Cardiac fibroblast (primary cell): Measurements from ENCODE around the gene YBX2.

Experiments
- DNase-seq, 2 donors: peaks; one replicate each; pipeline versions ENCODE4 v3.0.0 to v3.0.0-alpha.2; 2010; ENCODE audit warnings: low read depth in 2 of 2
- H3K4me3 ChIP-seq, 2 donors: replicated peaks in 1 of 2; 1 replicate in 1 of 2; 2 replicates in 1 of 2; pipeline ENCODE4 v1.5.1; 2011; ENCODE audit warnings: low read depth in 2 of 2, low read length in 2 of 2, mild to moderate bottlenecking in 2 of 2, moderate library complexity in 1 of 2
- TF ChIP-seq, protein P1 (sequence below): IDR thresholded peaks from one replicate; pipeline ENCODE4 v1.5.1; 2011; ENCODE audit warnings: low read depth, mild to moderate bottlenecking, low read length, inconsistent platforms

YBX2 gene

DNA sequence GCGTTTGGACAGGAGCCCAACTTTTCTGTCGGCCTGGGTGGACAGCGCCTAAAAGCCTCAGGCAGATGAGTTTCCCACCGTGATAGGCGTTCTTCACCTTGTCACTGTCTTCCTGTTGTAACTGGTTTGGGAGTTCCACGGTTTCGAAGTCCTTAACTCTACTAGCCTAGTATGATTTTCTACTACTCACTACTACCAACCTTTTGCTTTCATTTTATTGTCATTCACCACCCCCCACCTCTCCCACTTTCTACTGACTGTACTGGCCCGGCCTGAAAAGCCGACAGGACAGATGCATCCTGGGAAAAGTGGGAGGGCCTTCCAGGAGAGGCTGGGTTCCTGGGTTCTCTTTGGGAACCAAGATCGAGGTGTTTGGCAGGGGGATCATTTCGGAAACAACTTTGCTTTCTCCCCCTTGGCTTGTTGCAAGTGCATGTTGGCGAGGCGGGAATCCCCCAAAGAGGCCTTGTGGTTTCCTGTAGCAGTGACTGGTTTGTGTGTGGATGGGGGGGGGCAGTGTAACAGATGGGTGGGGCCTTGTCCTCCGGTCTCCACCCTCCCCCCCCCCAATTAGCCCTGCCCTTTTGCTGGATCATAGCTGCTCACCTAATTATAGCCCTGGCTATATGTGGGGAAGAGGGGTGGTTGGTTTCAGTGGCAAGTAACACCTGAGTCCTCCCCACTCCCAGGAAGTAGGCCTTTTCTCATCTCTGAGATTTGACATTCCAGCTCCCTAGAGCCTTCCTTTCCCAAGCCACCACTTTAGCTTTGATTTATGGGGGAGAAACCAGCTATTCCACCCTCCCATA, 14.4 kb upstream of the YBX2 start:
- TF ChIP-seq, protein P1, sequence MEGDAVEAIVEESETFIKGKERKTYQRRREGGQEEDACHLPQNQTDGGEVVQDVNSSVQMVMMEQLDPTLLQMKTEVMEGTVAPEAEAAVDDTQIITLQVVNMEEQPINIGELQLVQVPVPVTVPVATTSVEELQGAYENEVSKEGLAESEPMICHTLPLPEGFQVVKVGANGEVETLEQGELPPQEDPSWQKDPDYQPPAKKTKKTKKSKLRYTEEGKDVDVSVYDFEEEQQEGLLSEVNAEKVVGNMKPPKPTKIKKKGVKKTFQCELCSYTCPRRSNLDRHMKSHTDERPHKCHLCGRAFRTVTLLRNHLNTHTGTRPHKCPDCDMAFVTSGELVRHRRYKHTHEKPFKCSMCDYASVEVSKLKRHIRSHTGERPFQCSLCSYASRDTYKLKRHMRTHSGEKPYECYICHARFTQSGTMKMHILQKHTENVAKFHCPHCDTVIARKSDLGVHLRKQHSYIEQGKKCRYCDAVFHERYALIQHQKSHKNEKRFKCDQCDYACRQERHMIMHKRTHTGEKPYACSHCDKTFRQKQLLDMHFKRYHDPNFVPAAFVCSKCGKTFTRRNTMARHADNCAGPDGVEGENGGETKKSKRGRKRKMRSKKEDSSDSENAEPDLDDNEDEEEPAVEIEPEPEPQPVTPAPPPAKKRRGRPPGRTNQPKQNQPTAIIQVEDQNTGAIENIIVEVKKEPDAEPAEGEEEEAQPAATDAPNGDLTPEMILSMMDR = no peak
- peak; percentile 83 to 86 for DNase-seq

GRCh38 chr17:7307686-7308624, 13.5 kb upstream of the YBX2 start:
- peak; percentile 37 to 51 for DNase-seq
- TF ChIP-seq, protein P1 = no peak
- peak overlapping the region; percentile 89 to 93 for H3K4me3 ChIP-seq

More for the DNA sequence above, 14.4 kb upstream of the YBX2 start:
- peak overlapping the region; percentile 89 to 93 for H3K4me3 ChIP-seq

DNA sequence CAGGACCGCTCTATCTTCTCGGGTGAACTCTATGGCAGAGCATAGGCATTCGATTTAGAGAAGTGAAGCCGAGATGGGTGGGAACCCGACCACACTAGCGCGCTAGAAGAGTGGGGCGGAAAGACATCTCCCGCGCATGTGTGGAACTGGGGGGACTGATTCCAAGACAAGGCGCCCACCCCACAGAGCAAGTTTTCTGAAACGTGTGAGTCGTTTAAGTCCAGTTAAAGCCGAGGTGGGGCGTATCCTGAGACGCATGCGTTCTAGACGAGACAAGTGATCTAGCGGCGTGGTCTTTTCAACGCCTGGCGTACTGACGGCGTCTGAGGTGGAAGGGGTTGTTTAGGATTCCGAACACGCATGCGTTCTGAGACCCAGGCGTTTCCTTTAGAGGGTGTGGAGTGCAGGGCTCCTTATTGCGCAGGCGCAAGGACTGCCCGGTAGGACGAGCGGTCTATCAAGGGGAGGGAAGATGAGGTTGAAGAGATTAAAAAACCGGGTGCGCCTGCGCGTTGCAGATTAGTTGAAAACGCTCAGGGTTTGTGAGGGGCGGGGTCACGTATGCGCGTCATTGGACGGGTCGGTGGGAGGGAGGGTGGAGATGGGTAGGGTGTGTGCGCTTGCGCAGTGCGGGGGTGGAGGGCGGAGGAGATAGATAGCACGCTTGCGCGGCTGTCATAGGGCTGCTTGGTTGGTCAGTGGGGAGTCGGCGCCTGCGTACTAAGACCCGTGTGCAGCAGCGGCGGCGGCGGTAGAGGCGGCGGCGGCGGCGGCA, 12.7 kb upstream of the YBX2 start, which contains the start of gene EIF5A:
Gene EIF5A, plus strand, starts transcription at position 718 of the 775 bp plus-strand sequence. CDS start 2,008 bp downstream, outside the sequence.
- TF ChIP-seq, protein P1 = no peak
- DNase-seq = peak; percentile 100

GRCh38 chr17:7304179-7304578, 9.7 kb upstream of the YBX2 start:
- H3K4me3 ChIP-seq = no peak overlapping the region
- DNase-seq = no peak
- TF ChIP-seq, protein P1 = no peak

More for the DNA sequence above, 12.7 kb upstream of the YBX2 start, which contains the start of gene EIF5A:
- peak within 1 kb of the TSS; percentile 89 to 93 for H3K4me3 ChIP-seq

- peak overlapping the region in 1 of 2 donors; percentile 30 for H3K4me3 ChIP-seq
- TF ChIP-seq, protein P1 = peak; percentile 60
- peak; percentile 80 to 87 for DNase-seq
Measured at GRCh38 chr17:7296189-7296861, 1.9 kb upstream of the YBX2 start.
